Measurements from ENCODE around the gene PKN1. TPM values are rescaled to one million over a fixed set of nuclear protein-coding genes. Genes with fewer than 3 reads are reported as not detected.

PKN1 gene
- polyA plus RNA-seq, 1 donor (not counting 4 experiments of a cell fraction or from before 2014, with no cell fraction given), result 0.62 TPM

GRCh38 chr19:14512406-14512961 lies 79.4 kb downstream of the PKN1 start:
- dilution Hi-C loops (cut with MboI; ENCODE audit: extremely low pct_ligation_motif_present, low sequenced_read_pairs), result no loop called here
- H3K4me1 ChIP-seq (ENCODE audit: control insufficient read depth, extremely low read depth, insufficient read depth, low read length), result peaks cover 36% of the 10 kb centered on the region
- FAIRE-seq, result no peak

GRCh38 chr19:14514215-14514863 lies 81.2 kb downstream of the PKN1 start:
- H3K9ac ChIP-seq (ENCODE audit: control insufficient read depth, extremely low read depth, insufficient read depth, low read length), result no peak overlapping the region

More at GRCh38 chr19:14512406-14512961, 79.4 kb downstream of the PKN1 start:
- no peak for DNase-seq (ENCODE audit: low read depth, low spot score)
- Histone ChIP-seq H3K4me2 (ENCODE audit: control insufficient read depth, extremely low read depth, insufficient read depth, low read depth, low read length) (no peak overlapping the region), H4K20me1 (ENCODE audit: control insufficient read depth, extremely low read depth, insufficient read depth, low read length) (peaks cover 24% of the 10 kb centered on the region), H3K9ac (ENCODE audit: control insufficient read depth, extremely low read depth, insufficient read depth, low read length) (no peak overlapping the region), H3K27me3 (ENCODE audit: control insufficient read depth, extremely low read depth, insufficient read depth, low read length) (no peaks in the 10 kb centered on the region), H3K36me3 (ENCODE audit: control insufficient read depth in 2 of 2, extremely low read depth in 1 of 2, insufficient read depth in 2 of 2, low read length in 2 of 2) (peaks cover 24 to 34% of the 10 kb centered on the region in 2 experiments), H2AFZ (ENCODE audit: control insufficient read depth, low read length) (no peak overlapping the region), H3K79me2 (ENCODE audit: control insufficient read depth, insufficient read depth, low read length) (peaks cover 25% of the 10 kb centered on the region), H3K9me1 (ENCODE audit: control insufficient read depth, extremely low read depth, insufficient read depth, low read length) (no peaks in the 10 kb centered on the region), H3K27ac (ENCODE audit: control insufficient read depth, insufficient read depth, low read length) (no peak overlapping the region), H3K4me3 (ENCODE audit: control insufficient read depth in 2 of 3, extremely low read depth in 1 of 3, insufficient read depth in 2 of 3, low read depth in 1 of 3, low read length in 3 of 3) (no peak overlapping the region), H3K9me3 (ENCODE audit: control insufficient read depth, low read depth, low read length) (no peaks in the 10 kb centered on the region)
- TF ChIP-seq EZH2 (IDR thresholded peaks at IDR 0.05; ENCODE audit: low read length), result no peak
- TF ChIP-seq, protein P1, sequence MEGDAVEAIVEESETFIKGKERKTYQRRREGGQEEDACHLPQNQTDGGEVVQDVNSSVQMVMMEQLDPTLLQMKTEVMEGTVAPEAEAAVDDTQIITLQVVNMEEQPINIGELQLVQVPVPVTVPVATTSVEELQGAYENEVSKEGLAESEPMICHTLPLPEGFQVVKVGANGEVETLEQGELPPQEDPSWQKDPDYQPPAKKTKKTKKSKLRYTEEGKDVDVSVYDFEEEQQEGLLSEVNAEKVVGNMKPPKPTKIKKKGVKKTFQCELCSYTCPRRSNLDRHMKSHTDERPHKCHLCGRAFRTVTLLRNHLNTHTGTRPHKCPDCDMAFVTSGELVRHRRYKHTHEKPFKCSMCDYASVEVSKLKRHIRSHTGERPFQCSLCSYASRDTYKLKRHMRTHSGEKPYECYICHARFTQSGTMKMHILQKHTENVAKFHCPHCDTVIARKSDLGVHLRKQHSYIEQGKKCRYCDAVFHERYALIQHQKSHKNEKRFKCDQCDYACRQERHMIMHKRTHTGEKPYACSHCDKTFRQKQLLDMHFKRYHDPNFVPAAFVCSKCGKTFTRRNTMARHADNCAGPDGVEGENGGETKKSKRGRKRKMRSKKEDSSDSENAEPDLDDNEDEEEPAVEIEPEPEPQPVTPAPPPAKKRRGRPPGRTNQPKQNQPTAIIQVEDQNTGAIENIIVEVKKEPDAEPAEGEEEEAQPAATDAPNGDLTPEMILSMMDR (optimal IDR thresholded peaks at IDR 0.05 in 1 of 3, IDR thresholded peaks at IDR 0.05 in 1 of 3, conservative IDR thresholded peaks at IDR 0.05 in 1 of 3; ENCODE audit: extremely low read depth in 1 of 3, insufficient read depth in 2 of 3, low read length in 3 of 3), result no peak

More at GRCh38 chr19:14514215-14514863, 81.2 kb downstream of the PKN1 start:
- Histone ChIP-seq H3K4me2 (ENCODE audit: control insufficient read depth, extremely low read depth, insufficient read depth, low read depth, low read length) (no peak overlapping the region), H3K9me3 (ENCODE audit: control insufficient read depth, low read depth, low read length) (no peaks in the 10 kb centered on the region), H3K79me2 (ENCODE audit: control insufficient read depth, insufficient read depth, low read length) (peaks cover 31% of the 10 kb centered on the region), H3K4me3 (ENCODE audit: control insufficient read depth in 2 of 3, extremely low read depth in 1 of 3, insufficient read depth in 2 of 3, low read depth in 1 of 3, low read length in 3 of 3) (no peak overlapping the region), H2AFZ (ENCODE audit: control insufficient read depth, low read length) (no peak overlapping the region), H3K27me3 (ENCODE audit: control insufficient read depth, extremely low read depth, insufficient read depth, low read length) (no peaks in the 10 kb centered on the region), H4K20me1 (ENCODE audit: control insufficient read depth, extremely low read depth, insufficient read depth, low read length) (peaks cover 24% of the 10 kb centered on the region), H3K27ac (ENCODE audit: control insufficient read depth, insufficient read depth, low read length) (no peak overlapping the region), H3K36me3 (ENCODE audit: control insufficient read depth in 2 of 2, extremely low read depth in 1 of 2, insufficient read depth in 2 of 2, low read length in 2 of 2) (peaks cover 24 to 35% of the 10 kb centered on the region in 2 experiments), H3K4me1 (ENCODE audit: control insufficient read depth, extremely low read depth, insufficient read depth, low read length) (peaks cover 35% of the 10 kb centered on the region), H3K9me1 (ENCODE audit: control insufficient read depth, extremely low read depth, insufficient read depth, low read length) (no peaks in the 10 kb centered on the region)
- TF ChIP-seq EZH2 (IDR thresholded peaks at IDR 0.05; ENCODE audit: low read length), result no peak
- TF ChIP-seq, protein P1 (optimal IDR thresholded peaks at IDR 0.05 in 1 of 3, IDR thresholded peaks at IDR 0.05 in 1 of 3, conservative IDR thresholded peaks at IDR 0.05 in 1 of 3; ENCODE audit: extremely low read depth in 1 of 3, insufficient read depth in 2 of 3, low read length in 3 of 3), result no peak
- dilution Hi-C loops (cut with MboI; ENCODE audit: extremely low pct_ligation_motif_present, low sequenced_read_pairs), result no loop called here
- DNase-seq (ENCODE audit: low read depth, low spot score) (no peak), FAIRE-seq (no peak)
